ENCODE measurements around the gene THRB.

GRCh38 chr3:24145981-24146822, 348.4 kb downstream of the THRB start:
- TF ChIP-seq ZNF146 (tag by site-specific recombination; IDR thresholded peaks at IDR 0.05) (no peak), CTCF (tag by site-specific recombination; IDR thresholded peaks at IDR 0.05) (no peak), ZNF704 (tag by site-specific recombination; IDR thresholded peaks at IDR 0.05) (no peak)
